Suprapubic skin (tissue), 4 donors: ENCODE data around the gene SMCO4. TPM values are rescaled to one million over a fixed set of nuclear protein-coding genes. Genes with fewer than 3 reads are reported as not detected.

Experiments used
- DNase-seq, 2 donors: peaks; one replicate each; pipeline ENCODE4 v3.0.0-alpha.2; 2019; ENCODE audit warnings: low spot score in 2 of 2
- H3K27ac ChIP-seq: fragments of 200-600 bp; sonication (generic); one replicate; pipeline ENCODE4 v1.5.1; 2019
- H3K27me3 ChIP-seq: fragments of 200-600 bp; sonication (generic); one replicate; pipeline ENCODE4 v1.5.1; 2019
- H3K36me3 ChIP-seq: fragments of 200-600 bp; sonication (generic); one replicate; pipeline ENCODE4 v1.5.1; 2019
- H3K4me1 ChIP-seq: fragments of 200-600 bp; sonication (generic); one replicate; pipeline ENCODE4 v1.5.1; 2019
- H3K4me3 ChIP-seq: fragments of 200-600 bp; sonication (generic); one replicate; pipeline ENCODE4 v1.5.1; 2019; ENCODE audit warnings: mild to moderate bottlenecking
- H3K9me3 ChIP-seq: fragments of 200-600 bp; sonication (generic); one replicate; pipeline ENCODE4 v1.5.1; 2019
- CTCF ChIP-seq, 2 donors: fragments of 200-600 bp in 1 of 2; fragments of 450-650 bp in 1 of 2; sonication (generic) in 1 of 2; IDR thresholded peaks; one replicate each; pipeline ENCODE4 v1.5.1; 2016 to 2019; ENCODE audit warnings: antibody characterized with exemption in 2 of 2, mild to moderate bottlenecking in 1 of 2, moderate library complexity in 1 of 2
- EP300 ChIP-seq: sonication (generic); formaldehyde crosslinking; IDR thresholded peaks from one replicate; pipeline ENCODE4 v1.6.1; 2017; ENCODE audit warnings: antibody characterized with exemption
- POLR2A ChIP-seq, 2 donors: fragments of 450-650 bp; IDR thresholded peaks; one replicate each; pipeline ENCODE4 v1.6.1; 2017; ENCODE audit warnings: antibody characterized with exemption in 2 of 2, mild to moderate bottlenecking in 2 of 2, moderate library complexity in 2 of 2
- POLR2AphosphoS5 ChIP-seq, 3 donors: sonication (generic); formaldehyde crosslinking; IDR thresholded peaks; one replicate each; pipeline ENCODE4 v1.6.1; 2017; ENCODE audit warnings: antibody characterized with exemption in 3 of 3
- WGBS: methylation state at CpG from one replicate; pipeline ENCODE4 v1.1.5; 2018; 5-methylcytosine and 5-hydroxymethylcytosine counted together
- total RNA-seq, 4 donors: library from RNA; depleted of rRNA; stranded (reverse); fragments of >200 nt; gene quantifications; one replicate each; pipeline ENCODE4 v1.1.0, GENCODE V29; 2016

SMCO4 gene
- total RNA-seq, 4 donors from 2014 or later: 12.1 to 53.1 (median 26.9) TPM

- Histone ChIP-seq H3K4me1 (peaks cover 48% of the 10 kb centered on the region), H3K4me3 (no peak overlapping the region), H3K27ac (no peak overlapping the region), H3K9me3 (no peaks in the 10 kb centered on the region), H3K36me3 (no peaks in the 10 kb centered on the region), H3K27me3 (no peaks in the 10 kb centered on the region)
- TF ChIP-seq POLR2AphosphoS5 (IDR thresholded peaks at IDR 0.05) (no peak), CTCF (IDR thresholded peaks at IDR 0.05) (no peak), EP300 (no peak), POLR2A (IDR thresholded peaks at IDR 0.05) (no peak)
- 81% methylated on average over 5 of the region's 5 CpGs for WGBS
- no peak for DNase-seq
Observed at GRCh38 chr11:93532806-93533205, 10.4 kb downstream of the SMCO4 start.

GRCh38 chr11:93532281-93532789 lies 10.9 kb downstream of the SMCO4 start:
- no peak for DNase-seq
- Histone ChIP-seq H3K4me3 (no peak overlapping the region), H3K36me3 (no peaks in the 10 kb centered on the region), H3K4me1 (peaks cover 48% of the 10 kb centered on the region), H3K27ac (no peak overlapping the region), H3K9me3 (no peaks in the 10 kb centered on the region), H3K27me3 (no peaks in the 10 kb centered on the region)
- 75% methylated on average over 3 of the region's 3 CpGs for WGBS
- TF ChIP-seq EP300: no peak
- no peak for TF ChIP-seq POLR2A (IDR thresholded peaks at IDR 0.05)
- TF ChIP-seq POLR2AphosphoS5 (IDR thresholded peaks at IDR 0.05): no peak
- no peak for TF ChIP-seq CTCF (IDR thresholded peaks at IDR 0.05)

- Histone ChIP-seq H3K4me3 (no peak overlapping the region), H3K27me3 (no peaks in the 10 kb centered on the region), H3K9me3 (no peaks in the 10 kb centered on the region), H3K36me3 (no peaks in the 10 kb centered on the region), H3K27ac (peak overlapping the region; percentile 75), H3K4me1 (peaks cover 44% of the 10 kb centered on the region)
- WGBS: 93% methylated on average over 1 of the region's 1 CpG
- no peak for TF ChIP-seq EP300
- TF ChIP-seq POLR2A (IDR thresholded peaks at IDR 0.05): no peak
- TF ChIP-seq POLR2AphosphoS5 (IDR thresholded peaks at IDR 0.05): no peak
- no peak for TF ChIP-seq CTCF (IDR thresholded peaks at IDR 0.05)
- DNase-seq: no peak
Observed at GRCh38 chr11:93530468-93530826, 12.7 kb downstream of the SMCO4 start.

GRCh38 chr11:93529707-93530467 lies 13.3 kb downstream of the SMCO4 start:
- H3K4me3 ChIP-seq: no peak overlapping the region
- no peaks in the 10 kb centered on the region for H3K36me3 ChIP-seq
- no peaks in the 10 kb centered on the region for H3K27me3 ChIP-seq
- TF ChIP-seq POLR2AphosphoS5 (IDR thresholded peaks at IDR 0.05) (no peak), CTCF (IDR thresholded peaks at IDR 0.05) (no peak), EP300 (no peak), POLR2A (IDR thresholded peaks at IDR 0.05) (no peak)
- peak overlapping the region; percentile 75 for H3K27ac ChIP-seq
- 61% methylated on average over 9 of the region's 9 CpGs for WGBS
- no peaks in the 10 kb centered on the region for H3K9me3 ChIP-seq
- peaks cover 46% of the 10 kb centered on the region for H3K4me1 ChIP-seq
- no peak for DNase-seq

GRCh38 chr11:93528757-93529645 lies 14.2 kb downstream of the SMCO4 start:
- WGBS: 38% methylated on average over 8 of the region's 10 CpGs
- Histone ChIP-seq H3K9me3 (no peaks in the 10 kb centered on the region), H3K4me1 (peaks cover 46% of the 10 kb centered on the region), H3K27me3 (no peaks in the 10 kb centered on the region), H3K36me3 (no peaks in the 10 kb centered on the region), H3K27ac (peak overlapping the region; percentile 75), H3K4me3 (no peak overlapping the region)
- DNase-seq: no peak
- TF ChIP-seq EP300: no peak
- TF ChIP-seq POLR2AphosphoS5 (IDR thresholded peaks at IDR 0.05): no peak
- no peak for TF ChIP-seq CTCF (IDR thresholded peaks at IDR 0.05)
- no peak for TF ChIP-seq POLR2A (IDR thresholded peaks at IDR 0.05)
